GM23338 (cell line): ENCODE measurements around the gene CABLES1. TPM values are rescaled to one million over a fixed set of nuclear protein-coding genes. Genes with fewer than 3 reads are reported as not detected.

Experiments used
- ATAC-seq: fragments of 200-7000 bp; cut with Tn5 transposase; 3 replicates; pipeline ENCODE4 v1.9.1; 2020
- DNase-seq: peaks from one replicate; pipeline ENCODE4 v3.0.0-alpha.2; 2015; ENCODE audit warnings: low spot score
- H2AFZ ChIP-seq: fragments of 200-600 bp; sonication (generic); 2 replicates; pipeline ENCODE4 v1.8.0; 2016; ENCODE audit warnings: antibody characterized with exemption, mild to moderate bottlenecking, moderate library complexity
- H3F3A ChIP-seq: fragments of 200-600 bp; sonication (generic); replicated peaks from 2 replicates; pipeline ENCODE4 v1.8.0; 2017; ENCODE audit warnings: antibody characterized with exemption, mixed run types, low read depth
- H3K27ac ChIP-seq: fragments of 200-600 bp; sonication (generic); 2 replicates; pipeline ENCODE4 v1.6.1; 2016; ENCODE audit warnings: low read depth
- H3K27me3 ChIP-seq: fragments of 200-600 bp; sonication (generic); 2 replicates; pipeline ENCODE4 v1.8.0; 2016; ENCODE audit warnings: mild to moderate bottlenecking, mixed run types, moderate library complexity; ENCODE audit not compliant: insufficient read depth
- H3K36me3 ChIP-seq: fragments of 200-600 bp; sonication (generic); 2 replicates; pipeline ENCODE4 v1.8.0; 2016; ENCODE audit warnings: mild to moderate bottlenecking; ENCODE audit not compliant: insufficient read depth
- H3K4me1 ChIP-seq: fragments of 200-600 bp; sonication (generic); 2 replicates; pipeline ENCODE4 v1.8.0; 2016; ENCODE audit warnings: mild to moderate bottlenecking, moderate library complexity; ENCODE audit not compliant: insufficient read depth
- H3K4me2 ChIP-seq: fragments of 200-600 bp; sonication (generic); 2 replicates; pipeline ENCODE4 v1.7.1; 2017; ENCODE audit warnings: mixed run types
- H3K4me3 ChIP-seq: fragments of 200-600 bp; sonication (generic); 2 replicates; pipeline ENCODE4 v1.6.1; 2016; ENCODE audit warnings: mixed run types
- H3K79me2 ChIP-seq: fragments of 200-600 bp; sonication (generic); replicated peaks from 2 replicates; pipeline ENCODE4 v1.8.0; 2017; ENCODE audit warnings: mild to moderate bottlenecking; ENCODE audit not compliant: insufficient read depth
- H3K9me2 ChIP-seq: fragments of 200-600 bp; sonication (generic); 2 replicates; pipeline ENCODE4 v1.8.0; 2017; ENCODE audit not compliant: insufficient read depth
- H4K20me1 ChIP-seq: fragments of 200-600 bp; sonication (generic); replicated peaks from 2 replicates; pipeline ENCODE4 v1.8.0; 2017; ENCODE audit warnings: mild to moderate bottlenecking; ENCODE audit not compliant: insufficient read depth
- H3K27ac Mint-ChIP-seq: 2 replicates; pipeline ENCODE4 v1.8.0; 2020; ENCODE audit warnings: inconsistent platforms, mild to moderate bottlenecking, moderate library complexity, mixed read lengths
- H3K27me3 Mint-ChIP-seq: 3 replicates; pipeline ENCODE4 v1.8.0; 2022; ENCODE audit warnings: low read depth, mild to moderate bottlenecking, moderate library complexity, mixed read lengths, inconsistent platforms; ENCODE audit not compliant: insufficient read depth, poor library complexity
- H3K36me3 Mint-ChIP-seq: 3 replicates; pipeline ENCODE4 v1.8.0; 2021; ENCODE audit warnings: low read depth, mild to moderate bottlenecking, inconsistent platforms, moderate library complexity, mixed read lengths
- H3K4me1 Mint-ChIP-seq: 3 replicates; pipeline ENCODE4 v1.8.0; 2020; ENCODE audit warnings: mild to moderate bottlenecking, inconsistent platforms, mixed read lengths
- H3K4me3 Mint-ChIP-seq: 3 replicates; pipeline ENCODE4 v1.8.0; 2021; ENCODE audit warnings: moderate library complexity, mild to moderate bottlenecking, inconsistent platforms, mixed read lengths
- H3K9me3 Mint-ChIP-seq: 3 replicates; pipeline ENCODE4 v1.8.0; 2020; ENCODE audit warnings: moderate library complexity, mild to moderate bottlenecking, inconsistent platforms, mixed read lengths
- CREB1 ChIP-seq: fragments of 250-450 bp; sonication (Bioruptor Pico); IDR thresholded peaks from 2 replicates; pipeline ENCODE4 v1.5.0; 2020; ENCODE audit warnings: low read depth, mild to moderate bottlenecking, moderate library complexity
- CTCF ChIP-seq, 2 experiments: fragments of 200-600 bp in 1 of 2; sonication (generic) in 1 of 2; conservative IDR thresholded peaks; 2 replicates each; pipeline versions ENCODE4 v1.5.1 to v1.6.1; 2016 to 2017; ENCODE audit warnings: antibody characterized with exemption in 2 of 2, low read depth in 2 of 2, mild to moderate bottlenecking in 2 of 2, moderate library complexity in 1 of 2
- ETS1 ChIP-seq: IDR thresholded peaks from 2 replicates; pipeline ENCODE4 v1.6.1; 2016; ENCODE audit warnings: antibody characterized with exemption
- EZH2 ChIP-seq: fragments of 200-600 bp; sonication (generic); IDR thresholded peaks from one replicate; pipeline ENCODE4 v1.8.0; 2017; ENCODE audit warnings: antibody characterized with exemption, mild to moderate bottlenecking, low read depth; ENCODE audit not compliant: unreplicated experiment
- EZH2phosphoT487 ChIP-seq: fragments of 200-600 bp; sonication (generic); IDR thresholded peaks from one replicate; pipeline ENCODE4 v1.8.1; 2018; ENCODE audit warnings: antibody characterized with exemption; ENCODE audit not compliant: unreplicated experiment
- JUNB ChIP-seq: IDR thresholded peaks from one replicate; pipeline ENCODE4 v1.6.1; 2016; ENCODE audit warnings: antibody characterized with exemption; ENCODE audit not compliant: unreplicated experiment
- NANOG ChIP-seq: IDR thresholded peaks from 2 replicates; pipeline ENCODE4 v1.6.1; 2016; ENCODE audit warnings: antibody characterized with exemption, borderline replicate concordance
- POLR2AphosphoS5 ChIP-seq: IDR thresholded peaks from 2 replicates; pipeline ENCODE4 v1.6.1; 2016; ENCODE audit warnings: antibody characterized with exemption, low read depth
- REST ChIP-seq: IDR thresholded peaks from one replicate; pipeline ENCODE4 v1.6.1; 2018; ENCODE audit warnings: antibody characterized with exemption; ENCODE audit not compliant: unreplicated experiment
- STAT1 ChIP-seq: IDR thresholded peaks from one replicate; pipeline ENCODE4 v1.6.1; 2016; ENCODE audit warnings: antibody characterized with exemption; ENCODE audit not compliant: unreplicated experiment
- ZNF114 ChIP-seq: fragments of 250-450 bp; sonication (Bioruptor Pico); IDR thresholded peaks from 2 replicates; pipeline ENCODE4 v1.5.0; 2020; ENCODE audit warnings: mild to moderate bottlenecking, moderate library complexity
- ZNF331 ChIP-seq: fragments of 250-450 bp; sonication (Bioruptor Pico); IDR thresholded peaks from 2 replicates; pipeline ENCODE4 v1.5.0; 2020; ENCODE audit warnings: low read depth, mild to moderate bottlenecking, moderate library complexity
- ZNF462 ChIP-seq: fragments of 250-450 bp; sonication (Bioruptor Pico); IDR thresholded peaks from 2 replicates; pipeline ENCODE4 v1.5.0; 2020; ENCODE audit warnings: mild to moderate bottlenecking, moderate library complexity
- polyA plus RNA-seq: library from polyadenylated mRNA; unstranded; fragments of >200 nt; fragmentation: Nextera tagmentation; extraction: Ambion mirVana; gene quantifications from 2 replicates; pipeline ENCODE4 v1.2.1, GENCODE V29; 2016
- total RNA-seq: library from RNA; depleted of rRNA; stranded (reverse); fragments of >200 nt; shearing (Covaris generic); gene quantifications from 2 replicates; pipeline ENCODE4 v1.2.3, GENCODE V29; 2014

The CABLES1 gene
- total and polyA plus RNA-seq, 2 experiments from 2014 or later: 2.6 to 12.4 TPM

- Histone ChIP-seq H3K27ac (peak overlapping the region; percentile 69), H4K20me1 (no peaks in the 10 kb centered on the region), H3K79me2 (no peaks in the 10 kb centered on the region), H3K4me1 (peaks cover 38% of the 10 kb centered on the region), H3K27me3 (no peaks in the 10 kb centered on the region), H3K36me3 (no peaks in the 10 kb centered on the region), H3K9me2 (no peaks in the 10 kb centered on the region), H3K4me3 (no peak overlapping the region), H2AFZ (no peak overlapping the region), H3F3A (peaks cover 4% of the 10 kb centered on the region; the same call in 1 of the 2 replicates), H3K4me2 (no peak overlapping the region)
- Mint-ChIP-seq H3K27me3 (peaks cover 3% of the 10 kb centered on the region), H3K9me3 (no peaks in the 10 kb centered on the region), H3K4me3 (no peak overlapping the region), H3K27ac (no peak overlapping the region; the same call in 1 of the 2 replicates), H3K4me1 (peaks cover 52% of the 10 kb centered on the region), H3K36me3 (peaks cover 56% of the 10 kb centered on the region)
- TF ChIP-seq EZH2 (no peak), ZNF462 (CRISPR knock-in tag) (no peak), STAT1 (no peak), NANOG (no peak), JUNB (no peak), REST (no peak), ZNF114 (CRISPR knock-in tag) (no peak), ETS1 (no peak), EZH2phosphoT487 (no peak), ZNF331 (CRISPR knock-in tag) (no peak), CTCF (conservative IDR thresholded peaks at IDR 0.05; ENCODE audit: low read depth in 2 of 2) (no peak), POLR2AphosphoS5 (no peak), CREB1 (no peak)
- ATAC-seq: no peak
- DNase-seq: no peak
Observed at GRCh38 chr18:23238152-23238531, 102.9 kb downstream of the CABLES1 start.
